Uterus (tissue), 4 donors: Measurements from ENCODE around the gene RNGTT. TPM values are rescaled to one million over a fixed set of nuclear protein-coding genes. Genes with fewer than 3 reads are reported as not detected.
"Not testable (repeated sequence)": the region's sequence is repeated elsewhere in the genome, so short reads cannot be mapped to it uniquely, and the experiment has no call there.

Source experiments
- DNase-seq, 2 donors: peaks; one replicate each; pipeline ENCODE4 v3.0.0-alpha.2; 2019 to 2020
- H3K27ac ChIP-seq, 2 donors: fragments of 200-600 bp; sonication (generic); 1 replicate in 1 of 2; 2 replicates in 1 of 2; pipeline ENCODE4 v1.5.1; 2016 to 2018
- H3K27me3 ChIP-seq, 2 donors: fragments of 200-600 bp; sonication (generic); one replicate each; pipeline ENCODE4 v1.5.1; 2018 to 2019; ENCODE audit warnings: control low read depth in 1 of 2
- H3K36me3 ChIP-seq, 2 donors: fragments of 200-600 bp; sonication (generic); one replicate each; pipeline ENCODE4 v1.5.1; 2019; ENCODE audit warnings: control low read depth in 1 of 2
- H3K4me1 ChIP-seq, 2 donors: fragments of 200-600 bp; sonication (generic); one replicate each; pipeline ENCODE4 v1.5.1; 2018 to 2019; ENCODE audit warnings: control low read depth in 1 of 2
- H3K4me3 ChIP-seq, 2 donors: fragments of 200-600 bp; sonication (generic); 1 replicate in 1 of 2; 2 replicates in 1 of 2; pipeline ENCODE4 v1.5.1; 2018 to 2019; ENCODE audit warnings: mild to moderate bottlenecking in 1 of 2
- H3K9me3 ChIP-seq, 2 donors: fragments of 200-600 bp; sonication (generic); one replicate each; pipeline ENCODE4 v1.5.1; 2019; ENCODE audit warnings: control low read depth in 1 of 2
- CTCF ChIP-seq, 4 experiments: fragments of 200-600 bp in 2 of 4; fragments of 450-650 bp in 2 of 4; sonication (generic) in 2 of 4; IDR thresholded peaks; one replicate each; pipeline ENCODE4 v1.5.1; 2016 to 2019; ENCODE audit warnings: antibody characterized with exemption in 4 of 4, mild to moderate bottlenecking in 2 of 4, moderate library complexity in 1 of 4
- POLR2A ChIP-seq, 2 donors: fragments of 450-650 bp; IDR thresholded peaks; one replicate each; pipeline ENCODE4 v1.6.1; 2016; ENCODE audit warnings: antibody characterized with exemption in 2 of 2, mild to moderate bottlenecking in 1 of 2, moderate library complexity in 1 of 2
- intact Hi-C: fragments of 100-400 bp; cut with DNase I; formaldehyde crosslinking; loops from one replicate; pipeline ENCODE4 v1.15.1; 2023; ENCODE audit warnings: low total_unique reads
- total RNA-seq, 4 donors: library from RNA; depleted of rRNA in 3 of 4; stranded (reverse); fragments of >200 nt in 3 of 4; gene quantifications; one replicate each; pipeline versions ENCODE4 v1.1.0 to v1.2.4, GENCODE V29; 2014 to 2023
- donor health status: DM: yes; HTN: yes; CAD: no.

Gene RNGTT
- total RNA-seq, 4 donors from 2014 or later, result 7.4 to 45.7 (median 16.1) TPM

- Histone ChIP-seq H3K27me3 (no peaks in the 10 kb centered on the region), H3K4me1 (no peaks in the 10 kb centered on the region), H3K9me3 (no peaks in the 10 kb centered on the region), H3K36me3 (no peaks in the 10 kb centered on the region), H3K27ac (no peak overlapping the region), H3K4me3 (no peak overlapping the region)
- no peak for TF ChIP-seq POLR2A (IDR thresholded peaks at IDR 0.05)
- TF ChIP-seq CTCF (IDR thresholded peaks at IDR 0.05), result no peak
- intact Hi-C loops, result no loop called here
- no peak for DNase-seq
Observed at GRCh38 chr6:88972504-88973423, 9.3 kb upstream of the RNGTT start.

- H3K4me3 ChIP-seq, result no peak overlapping the region
- intact Hi-C loops, result no loop called here
- no peak for DNase-seq
- H3K36me3 ChIP-seq, result no peaks in the 10 kb centered on the region
- H3K4me1 ChIP-seq, result no peaks in the 10 kb centered on the region
- no peak for TF ChIP-seq CTCF (IDR thresholded peaks at IDR 0.05)
- no peak for TF ChIP-seq POLR2A (IDR thresholded peaks at IDR 0.05)
- H3K9me3 ChIP-seq, result no peaks in the 10 kb centered on the region
- H3K27ac ChIP-seq, result no peak overlapping the region
- H3K27me3 ChIP-seq, result no peaks in the 10 kb centered on the region
Observed at GRCh38 chr6:88970301-88970700, 6.9 kb upstream of the RNGTT start.

- not testable (repeated sequence) for H3K4me1 ChIP-seq, DNase-seq, H3K27ac ChIP-seq, H3K36me3 ChIP-seq, H3K4me3 ChIP-seq, H3K27me3 ChIP-seq, H3K9me3 ChIP-seq
- intact Hi-C loops, result loop anchor here (10.0 kb wide), 1 partner anchor 386 kb away; the partner anchor contains the start of gene UBE2J1
Observed at GRCh38 chr6:88969255-88969654, 5.8 kb upstream of the RNGTT start.

- H3K36me3 ChIP-seq, result no peaks in the 10 kb centered on the region
- no peaks in the 10 kb centered on the region for H3K9me3 ChIP-seq
- H3K27me3 ChIP-seq, result no peaks in the 10 kb centered on the region
- no peak overlapping the region for H3K27ac ChIP-seq
- intact Hi-C loops, result loop anchor here (10.0 kb wide), 1 partner anchor 387 kb away; the partner anchor contains the start of gene UBE2J1
- H3K4me1 ChIP-seq, result no peaks in the 10 kb centered on the region
- TF ChIP-seq POLR2A (IDR thresholded peaks at IDR 0.05) (no peak), CTCF (IDR thresholded peaks at IDR 0.05) (no peak)
- no peak overlapping the region for H3K4me3 ChIP-seq
- DNase-seq, result no peak
Observed at GRCh38 chr6:88967891-88968290, 4.5 kb upstream of the RNGTT start.

GRCh38 chr6:88965691-88966090 lies 2.3 kb upstream of the RNGTT start:
- no peaks in the 10 kb centered on the region for H3K36me3 ChIP-seq
- TF ChIP-seq CTCF (IDR thresholded peaks at IDR 0.05) (no peak), POLR2A (IDR thresholded peaks at IDR 0.05) (no peak)
- intact Hi-C loops, result loop anchor here (10.0 kb wide), 1 partner anchor 389 kb away; the partner anchor contains the start of gene UBE2J1
- H3K4me3 ChIP-seq, result no peak overlapping the region
- H3K27me3 ChIP-seq, result no peaks in the 10 kb centered on the region
- peaks cover 0 to 4% of the 10 kb centered on the region in 2 donors for H3K4me1 ChIP-seq
- H3K27ac ChIP-seq, result no peak overlapping the region
- no peaks in the 10 kb centered on the region for H3K9me3 ChIP-seq
- DNase-seq, result no peak
